Keratinocyte (primary cell): ENCODE measurements around the gene MPLKIP. TPM values are rescaled to one million over a fixed set of nuclear protein-coding genes. Genes with fewer than 3 reads are reported as not detected.

ENCODE experiments used
- DNase-seq: peaks from one replicate; pipeline ENCODE4 v3.0.0-alpha.2; 2011; ENCODE audit warnings: low read depth, missing footprints, low spot score
- FAIRE-seq: peaks from 2 replicates; lab custom pipeline; 2011; peaks lifted over from hg19 to GRCh38; lab: Jason Lieb, UNC
- H2AFZ ChIP-seq: 2 replicates; pipeline ENCODE4 v1.6.0; 2012; ENCODE audit warnings: low read length, control low read depth, inconsistent platforms; ENCODE audit not compliant: control insufficient read depth
- H3K27ac ChIP-seq: 2 replicates; pipeline ENCODE4 v1.5.1; 2011; ENCODE audit warnings: low read length; ENCODE audit not compliant: control insufficient read depth, insufficient read depth
- H3K27me3 ChIP-seq: 3 replicates; pipeline ENCODE4 v1.6.0; 2011; ENCODE audit warnings: low read length; ENCODE audit not compliant: control insufficient read depth, insufficient read depth; ENCODE audit errors: extremely low read depth
- H3K36me3 ChIP-seq, 2 experiments: 2 replicates in 1 of 2; 3 replicates in 1 of 2; pipeline ENCODE4 v1.5.1; 2011; ENCODE audit warnings: low read length in 2 of 2, mild to moderate bottlenecking in 1 of 2; ENCODE audit not compliant: control insufficient read depth in 2 of 2, insufficient read depth in 2 of 2; ENCODE audit errors: extremely low read depth in 1 of 2
- H3K4me1 ChIP-seq: 3 replicates; pipeline ENCODE4 v1.5.1; 2011; ENCODE audit warnings: low read length; ENCODE audit not compliant: control insufficient read depth, insufficient read depth; ENCODE audit errors: extremely low read depth
- H3K4me2 ChIP-seq: 3 replicates; pipeline ENCODE4 v1.6.0; 2011; ENCODE audit warnings: low read depth, low read length; ENCODE audit not compliant: control insufficient read depth, insufficient read depth; ENCODE audit errors: extremely low read depth
- H3K4me3 ChIP-seq, 3 experiments: fragments of 200-600 bp in 1 of 3; sonication (generic) in 1 of 3; 2 replicates in 2 of 3; 3 replicates in 1 of 3; pipeline ENCODE4 v1.5.1; 2011 to 2016; ENCODE audit warnings: low read length in 3 of 3, mild to moderate bottlenecking in 3 of 3, control low read depth in 2 of 3, inconsistent platforms in 1 of 3, low read depth in 1 of 3, mixed read lengths in 1 of 3, mixed run types in 1 of 3, moderate library complexity in 1 of 3; ENCODE audit not compliant: control insufficient read depth in 2 of 3, insufficient read depth in 2 of 3; ENCODE audit errors: extremely low read depth in 1 of 3
- H3K79me2 ChIP-seq: 2 replicates; pipeline ENCODE4 v1.6.0; 2012; ENCODE audit warnings: low read length; ENCODE audit not compliant: control insufficient read depth, insufficient read depth
- H3K9ac ChIP-seq: 3 replicates; pipeline ENCODE4 v1.6.0; 2011; ENCODE audit warnings: low read length; ENCODE audit not compliant: control insufficient read depth, insufficient read depth; ENCODE audit errors: extremely low read depth
- H3K9me1 ChIP-seq: 3 replicates; pipeline ENCODE4 v1.6.0; 2011; ENCODE audit warnings: low read length; ENCODE audit not compliant: control insufficient read depth, insufficient read depth; ENCODE audit errors: extremely low read depth
- H3K9me3 ChIP-seq: 2 replicates; pipeline ENCODE4 v1.5.1; 2012; ENCODE audit warnings: low read depth, low read length; ENCODE audit not compliant: control insufficient read depth
- H4K20me1 ChIP-seq: 3 replicates; pipeline ENCODE4 v1.6.0; 2011; ENCODE audit warnings: low read length; ENCODE audit not compliant: control insufficient read depth, insufficient read depth; ENCODE audit errors: extremely low read depth
- EZH2 ChIP-seq: IDR thresholded peaks from one replicate; pipeline ENCODE4 v1.6.1; 2012; ENCODE audit warnings: inconsistent platforms, mild to moderate bottlenecking, low read length, moderate library complexity
- dilution Hi-C: fragments of 300-500 bp; cut with MboI; formaldehyde crosslinking; loops from one replicate; pipeline ENCODE4 v1.7.0; 2020; ENCODE audit warnings: low sequenced_read_pairs; ENCODE audit not compliant: extremely low pct_ligation_motif_present
- polyA plus RNA-seq, 5 experiments: library from polyadenylated mRNA; depleted of rRNA in 3 of 5; stranded (reverse) in 3 of 5; stranded (forward) in 1 of 5; unstranded in 1 of 5; fragments of >200 nt; gene quantifications; 1 replicate in 1 of 5; 2 replicates in 3 of 5; 3 replicates in 1 of 5; pipeline versions ENCODE4 v1.2.1 to v1.2.3, GENCODE V29; 2011 to 2012; ENCODE audit warnings: missing spikeins in 2 of 5, low read depth in 1 of 5, low replicate concordance in 1 of 5
- TF ChIP-seq, protein P1 (sequence below), 3 experiments: IDR thresholded peaks in 1 of 3; conservative IDR thresholded peaks in 1 of 3; optimal IDR thresholded peaks in 1 of 3; 2 replicates in 2 of 3; 3 replicates in 1 of 3; pipeline versions ENCODE3 to v1.5.1; 2011; ENCODE audit warnings: low read length in 3 of 3, mild to moderate bottlenecking in 3 of 3, moderate library complexity in 2 of 3, control low read depth in 1 of 3, inconsistent platforms in 1 of 3; ENCODE audit not compliant: insufficient read depth in 2 of 3; ENCODE audit errors: extremely low read depth in 1 of 3

Gene MPLKIP
- polyA plus RNA-seq, 1 donor (not counting 4 experiments of a cell fraction or from before 2014, with no cell fraction given): 43.3 TPM

DNA sequence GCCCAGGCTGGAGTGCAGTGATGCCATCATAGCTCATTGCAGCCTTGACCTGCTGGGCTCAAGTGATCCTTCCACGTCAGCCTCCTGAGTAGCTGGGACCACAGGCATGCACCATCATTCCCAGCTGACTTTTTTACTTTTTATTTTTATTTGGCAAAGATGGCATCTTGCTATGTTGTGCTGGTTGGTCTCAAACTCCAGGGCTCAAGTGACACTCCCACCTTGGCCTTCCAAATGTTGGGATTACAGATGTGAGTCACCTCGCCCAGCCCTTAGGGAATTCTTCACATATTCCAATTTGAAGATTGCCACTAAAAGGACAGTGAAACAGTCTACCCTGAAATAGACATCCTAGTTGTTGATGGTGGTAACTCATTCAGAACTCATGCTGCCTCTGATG, 28.1 kb upstream of the MPLKIP start:
- Histone ChIP-seq H3K4me3 (no peak overlapping the region), H3K36me3 (no peaks in the 10 kb centered on the region), H3K4me1 (no peaks in the 10 kb centered on the region), H3K4me2 (no peak overlapping the region), H4K20me1 (no peaks in the 10 kb centered on the region), H3K27me3 (no peaks in the 10 kb centered on the region), H3K9me3 (no peaks in the 10 kb centered on the region), H2AFZ (no peak overlapping the region), H3K9ac (no peak overlapping the region), H3K9me1 (no peaks in the 10 kb centered on the region), H3K79me2 (no peaks in the 10 kb centered on the region), H3K27ac (no peak overlapping the region)
- DNase-seq (no peak), FAIRE-seq (no peak)
- dilution Hi-C loops: no loop called here
- TF ChIP-seq, protein P1, sequence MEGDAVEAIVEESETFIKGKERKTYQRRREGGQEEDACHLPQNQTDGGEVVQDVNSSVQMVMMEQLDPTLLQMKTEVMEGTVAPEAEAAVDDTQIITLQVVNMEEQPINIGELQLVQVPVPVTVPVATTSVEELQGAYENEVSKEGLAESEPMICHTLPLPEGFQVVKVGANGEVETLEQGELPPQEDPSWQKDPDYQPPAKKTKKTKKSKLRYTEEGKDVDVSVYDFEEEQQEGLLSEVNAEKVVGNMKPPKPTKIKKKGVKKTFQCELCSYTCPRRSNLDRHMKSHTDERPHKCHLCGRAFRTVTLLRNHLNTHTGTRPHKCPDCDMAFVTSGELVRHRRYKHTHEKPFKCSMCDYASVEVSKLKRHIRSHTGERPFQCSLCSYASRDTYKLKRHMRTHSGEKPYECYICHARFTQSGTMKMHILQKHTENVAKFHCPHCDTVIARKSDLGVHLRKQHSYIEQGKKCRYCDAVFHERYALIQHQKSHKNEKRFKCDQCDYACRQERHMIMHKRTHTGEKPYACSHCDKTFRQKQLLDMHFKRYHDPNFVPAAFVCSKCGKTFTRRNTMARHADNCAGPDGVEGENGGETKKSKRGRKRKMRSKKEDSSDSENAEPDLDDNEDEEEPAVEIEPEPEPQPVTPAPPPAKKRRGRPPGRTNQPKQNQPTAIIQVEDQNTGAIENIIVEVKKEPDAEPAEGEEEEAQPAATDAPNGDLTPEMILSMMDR (optimal IDR thresholded peaks at IDR 0.05 in 1 of 3, IDR thresholded peaks at IDR 0.05 in 1 of 3, conservative IDR thresholded peaks at IDR 0.05 in 1 of 3; ENCODE audit: extremely low read depth in 1 of 3, insufficient read depth in 2 of 3, low read length in 3 of 3): no peak
- no peak for TF ChIP-seq EZH2

GRCh38 chr7:40156988-40157387, 22.6 kb upstream of the MPLKIP start:
- no peaks in the 10 kb centered on the region for H4K20me1 ChIP-seq
- peak overlapping the region; percentile 69 for H2AFZ ChIP-seq
- no peaks in the 10 kb centered on the region for H3K27me3 ChIP-seq
- no peaks in the 10 kb centered on the region for H3K4me1 ChIP-seq
- FAIRE-seq (no peak), DNase-seq (no peak)
- H3K9ac ChIP-seq: no peak overlapping the region
- H3K4me3 ChIP-seq: peak overlapping the region in 1 of 3 experiments; percentile 23
- dilution Hi-C loops: no loop called here
- H3K9me3 ChIP-seq: no peaks in the 10 kb centered on the region
- no peaks in the 10 kb centered on the region for H3K79me2 ChIP-seq
- H3K9me1 ChIP-seq: no peaks in the 10 kb centered on the region
- no peak overlapping the region for H3K27ac ChIP-seq
- peak overlapping the region; percentile 63 for H3K4me2 ChIP-seq
- H3K36me3 ChIP-seq: no peaks in the 10 kb centered on the region
- TF ChIP-seq, protein P1 (optimal IDR thresholded peaks at IDR 0.05 in 1 of 3, IDR thresholded peaks at IDR 0.05 in 1 of 3, conservative IDR thresholded peaks at IDR 0.05 in 1 of 3; ENCODE audit: extremely low read depth in 1 of 3, insufficient read depth in 2 of 3, low read length in 3 of 3): no peak
- TF ChIP-seq EZH2: no peak
